Choroid plexus epithelial cell (primary cell): ENCODE data around the gene MYO18B.
A peak's percentile ranks its signal among the peaks of the same experiment; 100 is the strongest.

Experiments
- DNase-seq: peaks from one replicate; pipeline ENCODE4 v3.0.0-alpha.2; 2010; ENCODE audit warnings: low read depth
- H3K4me3 ChIP-seq: 2 replicates; pipeline ENCODE4 v1.5.1; 2011; ENCODE audit warnings: low read depth, mild to moderate bottlenecking, control low read depth, low read length, moderate library complexity
- TF ChIP-seq, protein P1 (sequence below): conservative IDR thresholded peaks from 2 replicates; pipeline ENCODE4 v1.5.1; 2011; ENCODE audit warnings: low read depth, mild to moderate bottlenecking, control low read depth, inconsistent platforms, low read length, moderate library complexity

MYO18B gene

DNA sequence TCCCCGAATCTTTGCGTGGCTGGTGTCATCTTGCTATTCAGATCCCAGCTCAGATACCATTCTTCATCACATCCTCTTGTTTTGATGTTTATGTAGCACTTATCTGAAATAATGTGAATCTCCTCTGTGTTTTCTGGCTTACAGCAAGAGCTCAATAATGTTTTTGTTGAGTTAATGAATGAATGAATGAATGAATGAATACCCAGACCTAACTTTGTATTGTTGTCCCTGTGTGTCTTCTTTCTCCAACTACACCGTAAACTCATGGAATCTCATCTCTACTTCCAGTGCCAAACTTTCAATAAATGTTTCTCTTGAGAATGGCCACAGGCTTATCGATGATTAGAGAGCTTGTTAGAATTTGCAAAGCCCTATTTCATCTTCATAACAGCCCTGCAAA is 110.2 kb downstream of the MYO18B start:
- DNase-seq = no peak
- H3K4me3 ChIP-seq = no peak overlapping the region
- TF ChIP-seq, protein P1, sequence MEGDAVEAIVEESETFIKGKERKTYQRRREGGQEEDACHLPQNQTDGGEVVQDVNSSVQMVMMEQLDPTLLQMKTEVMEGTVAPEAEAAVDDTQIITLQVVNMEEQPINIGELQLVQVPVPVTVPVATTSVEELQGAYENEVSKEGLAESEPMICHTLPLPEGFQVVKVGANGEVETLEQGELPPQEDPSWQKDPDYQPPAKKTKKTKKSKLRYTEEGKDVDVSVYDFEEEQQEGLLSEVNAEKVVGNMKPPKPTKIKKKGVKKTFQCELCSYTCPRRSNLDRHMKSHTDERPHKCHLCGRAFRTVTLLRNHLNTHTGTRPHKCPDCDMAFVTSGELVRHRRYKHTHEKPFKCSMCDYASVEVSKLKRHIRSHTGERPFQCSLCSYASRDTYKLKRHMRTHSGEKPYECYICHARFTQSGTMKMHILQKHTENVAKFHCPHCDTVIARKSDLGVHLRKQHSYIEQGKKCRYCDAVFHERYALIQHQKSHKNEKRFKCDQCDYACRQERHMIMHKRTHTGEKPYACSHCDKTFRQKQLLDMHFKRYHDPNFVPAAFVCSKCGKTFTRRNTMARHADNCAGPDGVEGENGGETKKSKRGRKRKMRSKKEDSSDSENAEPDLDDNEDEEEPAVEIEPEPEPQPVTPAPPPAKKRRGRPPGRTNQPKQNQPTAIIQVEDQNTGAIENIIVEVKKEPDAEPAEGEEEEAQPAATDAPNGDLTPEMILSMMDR = no peak

DNA sequence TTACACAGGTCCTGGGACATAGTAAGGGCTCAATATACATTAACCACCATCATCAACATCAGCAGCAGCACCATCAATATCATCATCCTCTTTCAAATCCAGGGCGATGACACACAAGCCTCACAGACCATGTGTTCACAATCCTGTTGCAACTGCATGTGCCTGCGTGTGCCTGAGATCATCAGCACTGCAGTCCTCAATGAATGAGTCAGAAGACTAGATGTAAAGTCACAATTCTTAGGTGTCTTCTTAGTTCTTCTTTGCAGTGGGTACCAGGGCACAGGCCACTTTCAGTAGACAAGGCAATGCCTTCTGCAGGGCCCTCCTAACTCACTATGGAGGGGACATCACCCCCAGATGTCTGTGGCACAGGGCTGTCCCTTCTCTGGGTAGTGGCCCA is 111.1 kb downstream of the MYO18B start:
- TF ChIP-seq, protein P1 = no peak
- DNase-seq = no peak
- H3K4me3 ChIP-seq = no peak overlapping the region

DNA sequence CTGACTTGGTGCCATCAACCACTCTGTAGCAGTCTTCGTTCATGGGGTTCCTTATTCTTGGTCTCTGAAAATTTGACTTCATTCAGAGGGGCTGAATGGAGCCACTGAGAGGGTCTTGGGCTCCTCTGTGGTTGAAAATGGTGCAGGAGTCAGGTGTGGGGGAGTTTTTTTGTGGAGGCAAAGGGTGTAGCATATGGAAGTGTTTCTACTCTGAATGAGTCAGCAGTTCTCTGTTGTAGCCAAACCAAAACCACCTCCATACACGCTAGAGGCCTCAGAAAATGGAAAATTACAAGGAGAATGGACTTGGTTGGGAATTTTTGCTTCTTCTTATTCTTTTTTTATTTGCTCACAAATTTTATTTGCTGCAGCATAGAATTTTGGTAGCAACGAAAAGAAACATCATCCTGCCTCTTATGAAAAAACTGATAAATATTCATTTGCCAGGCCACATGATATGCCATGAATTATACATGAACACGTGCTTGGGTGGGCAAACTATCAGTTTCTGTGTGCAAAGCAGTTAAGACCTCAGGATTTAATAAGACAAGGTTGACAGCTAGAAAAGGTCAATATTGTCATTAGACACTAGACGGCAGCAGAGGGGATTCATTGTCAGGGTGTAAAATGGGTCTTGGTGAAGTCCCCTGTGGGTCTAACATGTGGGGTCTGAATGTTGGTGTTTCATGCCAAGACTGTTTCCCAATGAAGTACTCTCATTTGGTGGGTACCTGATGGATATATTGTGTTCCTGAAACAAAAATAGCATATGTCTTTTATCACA is 111.7 kb downstream of the MYO18B start:
- TF ChIP-seq, protein P1 = no peak
- no peak overlapping the region for H3K4me3 ChIP-seq
- DNase-seq = peak; percentile 1

DNA sequence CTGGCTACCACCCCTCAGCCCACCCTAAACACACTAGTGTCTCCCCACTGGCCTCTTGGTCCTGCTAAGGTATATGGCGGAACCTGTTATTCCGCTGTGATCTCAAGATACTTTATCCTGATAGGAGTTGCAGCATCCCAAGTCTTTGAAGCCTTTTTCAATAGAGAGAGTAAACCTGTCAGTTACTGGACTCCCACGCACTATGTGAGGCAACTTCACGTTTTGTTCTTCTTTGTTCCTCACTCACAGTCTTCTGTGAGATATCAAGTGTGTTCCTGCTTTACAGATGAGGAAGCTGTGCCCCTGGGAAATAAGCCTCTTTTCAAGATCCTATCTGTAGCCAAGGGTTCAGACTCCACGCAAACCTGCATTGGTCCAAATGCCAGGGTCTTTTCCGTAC is 127.8 kb downstream of the MYO18B start:
- DNase-seq = no peak
- H3K4me3 ChIP-seq = no peak overlapping the region
- TF ChIP-seq, protein P1 = no peak

DNA sequence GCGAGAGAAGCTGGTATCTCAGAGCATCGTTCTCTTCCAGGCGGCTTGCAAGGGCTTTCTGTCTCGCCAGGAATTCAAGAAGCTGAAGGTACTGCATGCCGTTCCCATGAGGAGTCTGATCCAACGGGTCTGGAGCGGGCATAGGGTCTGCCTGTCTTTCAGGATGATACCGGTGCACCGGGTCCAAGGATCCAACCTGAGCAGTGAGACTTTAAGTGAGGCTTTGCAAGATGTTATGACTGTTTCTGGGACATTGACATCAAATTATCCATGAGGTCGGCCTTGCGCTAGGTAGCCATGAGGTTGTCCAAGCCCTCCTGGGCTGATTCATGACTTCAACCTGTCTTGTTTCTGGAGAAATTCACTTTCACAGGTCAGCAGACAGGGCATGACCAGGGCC is 132.3 kb downstream of the MYO18B start:
- TF ChIP-seq, protein P1 = no peak
- no peak for DNase-seq
- H3K4me3 ChIP-seq = no peak overlapping the region

DNA sequence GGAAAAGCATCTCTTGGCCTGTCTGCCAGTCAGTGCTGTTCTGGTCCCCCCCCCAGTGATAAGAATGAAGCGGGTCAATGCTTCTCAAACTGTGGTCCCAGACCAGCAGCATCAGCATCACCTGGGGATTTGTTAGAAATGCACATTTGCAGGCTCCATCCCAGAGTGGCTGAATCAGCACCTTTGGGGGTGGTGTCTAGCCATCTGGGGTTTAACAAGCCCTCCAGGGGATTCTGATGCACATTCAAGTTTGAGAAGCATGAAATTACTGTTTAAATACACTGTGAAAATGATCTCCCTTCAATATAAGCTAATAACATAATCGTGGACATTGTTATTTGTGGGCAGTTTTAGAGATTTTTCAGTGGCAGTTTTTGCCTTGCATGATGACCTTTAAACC is 133.5 kb downstream of the MYO18B start:
- no peak overlapping the region for H3K4me3 ChIP-seq
- TF ChIP-seq, protein P1 = no peak
- no peak for DNase-seq

DNA sequence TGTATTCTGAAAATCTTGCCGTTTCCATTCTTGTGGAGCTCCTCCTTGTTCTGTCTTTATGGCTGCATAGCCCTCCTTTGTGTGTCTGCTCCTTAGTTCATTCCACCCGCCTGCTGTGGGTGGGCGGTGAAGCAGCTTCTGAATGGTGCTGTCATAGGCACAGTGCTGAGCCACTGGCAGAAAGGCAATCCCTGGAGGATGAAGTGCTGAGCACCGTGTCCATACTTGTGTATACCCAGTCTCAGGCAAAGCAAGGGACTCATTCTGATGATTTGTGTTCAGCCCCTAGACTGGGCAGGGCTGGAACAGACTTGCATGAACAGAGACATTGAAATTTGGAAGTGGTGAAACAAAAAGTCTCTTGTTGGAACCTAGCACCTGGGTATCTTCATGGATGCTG is 134.9 kb downstream of the MYO18B start:
- TF ChIP-seq, protein P1 = no peak
- H3K4me3 ChIP-seq = no peak overlapping the region
- no peak for DNase-seq
